Frontal cortex (tissue), 4 donors: ENCODE data around the gene SETD3. TPM values are rescaled to one million over a fixed set of nuclear protein-coding genes. Genes with fewer than 3 reads are reported as not detected.

Source experiments
- DNase-seq, 2 donors: peaks; one replicate each; pipeline ENCODE4 v3.0.0; 2012; ENCODE audit warnings: low spot score in 2 of 2
- FAIRE-seq: peaks from 2 replicates; lab custom pipeline; 2012; peaks lifted over from hg19 to GRCh38; lab: Jason Lieb, UNC
- total RNA-seq: library from RNA; depleted of rRNA; stranded (reverse); fragments of >200 nt; gene quantifications from one replicate; pipeline ENCODE4 v1.2.3, GENCODE V29; 2014
- donor health status: control.
- donor health status: control.
- donor health status: control.

Gene SETD3
- total RNA-seq, 1 donor from 2014 or later: 119 TPM

DNA sequence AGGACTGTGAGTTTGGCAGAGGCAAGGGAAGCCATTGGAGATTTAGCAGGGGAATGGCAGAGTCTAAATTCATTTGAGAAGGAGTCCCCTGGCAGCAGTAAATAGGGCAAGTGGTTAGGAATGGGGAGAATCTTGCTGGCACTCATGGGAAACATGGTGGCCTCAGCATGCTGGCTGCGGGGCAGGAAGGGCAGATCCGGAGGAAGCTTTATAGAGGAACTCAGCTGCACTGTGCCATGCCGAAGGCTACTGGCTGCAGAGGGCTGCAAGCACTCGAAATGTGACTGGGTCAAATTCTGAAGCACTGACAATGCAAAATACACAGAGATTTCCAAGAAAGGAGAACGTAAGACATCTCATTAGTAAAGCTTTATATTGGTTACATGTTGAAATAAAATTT is 24.4 kb upstream of the SETD3 start:
- FAIRE-seq: no peak
- no peak for DNase-seq

DNA sequence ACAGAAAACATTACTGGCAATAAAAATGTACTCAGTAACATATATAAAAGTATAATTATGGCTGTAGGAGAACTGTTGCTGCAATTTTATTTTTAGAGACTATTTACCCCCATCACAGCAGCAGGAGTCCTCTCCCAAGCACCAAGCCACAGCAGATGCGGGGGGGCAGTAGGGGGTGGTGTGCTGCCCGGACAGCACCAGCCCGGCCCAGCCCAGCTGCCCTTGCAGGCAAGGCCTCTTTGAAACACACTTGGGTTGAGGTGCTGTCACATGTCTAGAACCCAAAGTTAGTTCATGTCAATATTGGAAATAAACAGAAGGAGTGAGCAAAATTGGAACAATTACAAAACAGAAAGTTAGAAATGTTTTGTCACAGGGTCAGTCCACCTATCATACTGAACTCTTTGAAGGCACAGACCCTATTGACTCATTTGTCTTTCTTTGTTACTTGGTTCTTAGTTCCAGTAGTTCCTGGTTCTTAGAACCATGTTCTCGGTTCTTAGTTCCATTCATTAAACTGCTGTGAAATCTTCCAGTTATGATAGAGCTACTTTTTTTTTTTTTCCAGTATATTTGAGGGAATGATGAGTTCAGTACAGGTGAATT is 23.3 kb upstream of the SETD3 start:
- FAIRE-seq (no peak), DNase-seq (no peak)

DNA sequence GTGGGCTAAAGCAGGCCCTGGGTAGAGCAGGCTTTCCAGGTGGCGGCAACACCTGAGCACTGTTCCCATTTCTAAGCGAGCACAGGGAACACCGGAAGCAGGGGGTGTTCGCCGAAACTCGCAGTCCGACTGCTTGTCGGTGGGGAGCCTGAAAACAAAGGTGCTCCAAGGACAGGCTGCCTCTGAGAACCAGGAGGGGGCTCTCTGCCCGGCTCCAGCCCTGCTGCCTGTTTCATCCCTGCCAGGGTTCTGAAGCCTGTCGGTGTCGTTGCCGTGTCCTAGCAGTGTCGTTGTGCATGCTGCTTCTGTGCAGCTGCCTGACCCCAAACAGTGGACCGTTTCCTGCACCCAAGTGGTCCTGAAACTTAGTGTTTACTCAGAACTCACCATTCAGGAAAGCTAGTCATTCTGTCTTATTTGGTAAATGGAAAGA is 22.3 kb upstream of the SETD3 start:
- FAIRE-seq: no peak
- no peak for DNase-seq

- FAIRE-seq (no peak), DNase-seq (no peak)
Observed at GRCh38 chr14:99497894-99498293, 17.2 kb upstream of the SETD3 start.

- FAIRE-seq: no peak
- no peak for DNase-seq
Observed at GRCh38 chr14:99497341-99497740, 16.7 kb upstream of the SETD3 start.

- no peak for FAIRE-seq
Observed at GRCh38 chr14:99484106-99484505, 3.4 kb upstream of the SETD3 start.

DNA sequence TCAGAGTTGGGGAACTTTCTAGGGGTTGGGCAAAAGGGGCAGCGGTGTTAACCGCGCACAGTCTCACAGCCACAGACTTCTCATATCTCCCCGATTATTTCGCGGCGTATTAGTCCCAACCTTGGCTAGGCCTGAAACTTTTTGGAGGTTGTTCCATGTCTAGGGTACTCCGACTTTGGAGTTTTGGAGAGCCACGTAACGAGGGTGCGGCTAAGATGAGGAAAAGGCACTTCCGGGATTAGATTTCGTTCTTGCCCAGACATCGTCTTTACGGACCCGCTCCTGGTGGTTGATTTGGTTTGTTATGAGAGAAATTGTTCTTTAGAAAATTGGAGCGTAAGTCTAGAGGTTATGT is 1.1 kb upstream of the SETD3 start:
- FAIRE-seq (no peak), DNase-seq (no peak)

More at GRCh38 chr14:99484106-99484505, 3.4 kb upstream of the SETD3 start:
- no peak for DNase-seq

- FAIRE-seq (peak; percentile 96), DNase-seq (peak; percentile 98 to 99)
Observed at GRCh38 chr14:99480917-99481744, 472 bp upstream of the SETD3 start, which contains the start of gene CCNK. CCNK (plus strand) TSS chr14:99481409; CDS start chr14:99492678, 11,269 bp downstream.

DNA sequence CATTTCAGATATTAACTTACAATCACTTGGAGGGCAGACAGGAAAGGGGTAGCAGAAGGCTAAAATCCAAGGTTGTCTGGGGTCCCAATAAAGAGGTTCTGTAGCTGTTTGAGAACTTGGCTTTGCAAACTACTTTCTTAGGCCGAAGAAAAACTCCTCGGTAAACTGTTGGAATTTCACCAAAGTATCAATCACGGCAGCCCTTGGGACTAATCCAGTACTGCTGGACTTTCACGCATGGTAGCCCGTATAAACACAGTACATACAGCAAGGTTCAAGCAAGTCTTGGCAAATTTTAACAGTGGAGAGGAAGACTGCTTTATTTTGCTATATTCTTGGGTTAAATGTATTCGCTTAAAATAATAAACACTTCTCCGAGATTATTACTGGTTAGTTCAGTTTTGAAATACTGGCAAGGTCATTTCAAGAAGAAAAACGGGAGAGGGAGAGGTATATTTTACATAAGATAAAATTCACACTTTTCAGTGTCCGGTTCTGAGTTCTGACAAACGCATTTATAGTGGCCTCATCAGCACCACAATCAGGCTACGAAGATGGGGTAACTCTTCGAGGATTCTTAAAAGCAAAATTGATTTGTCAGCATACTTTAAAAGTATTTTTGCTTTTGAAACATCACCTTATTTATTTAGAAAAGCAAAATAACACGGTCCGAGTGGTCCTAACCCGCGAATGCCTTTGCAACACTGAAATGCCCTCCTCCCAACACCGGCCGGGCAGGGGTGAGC is 1.3 kb downstream of the SETD3 start:
- DNase-seq: no peak
- no peak for FAIRE-seq

GRCh38 chr14:99478128-99478527 is 2.5 kb downstream of the SETD3 start:
- DNase-seq: no peak

DNA sequence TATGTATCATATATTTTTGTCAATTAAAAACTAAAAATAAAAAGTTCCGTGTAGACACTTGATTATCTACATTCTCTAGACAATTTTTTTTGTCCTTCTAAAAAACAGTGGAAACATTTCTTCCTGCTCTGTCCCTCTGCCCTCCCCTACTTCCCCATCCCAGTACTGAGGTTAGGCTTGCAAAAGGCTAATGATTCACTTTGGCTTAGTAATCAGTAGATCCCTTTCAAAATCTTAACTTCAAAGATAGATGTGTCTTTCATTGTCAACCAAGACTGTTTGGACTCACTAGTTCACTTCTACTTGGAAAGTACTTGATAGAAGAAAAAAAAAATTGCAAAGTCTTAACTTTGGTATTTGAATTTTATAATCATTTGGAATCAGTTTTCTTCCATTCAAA is 3.8 kb downstream of the SETD3 start:
- FAIRE-seq (no peak), DNase-seq (no peak)

More at GRCh38 chr14:99478128-99478527, 2.5 kb downstream of the SETD3 start:
- FAIRE-seq: no peak

DNA sequence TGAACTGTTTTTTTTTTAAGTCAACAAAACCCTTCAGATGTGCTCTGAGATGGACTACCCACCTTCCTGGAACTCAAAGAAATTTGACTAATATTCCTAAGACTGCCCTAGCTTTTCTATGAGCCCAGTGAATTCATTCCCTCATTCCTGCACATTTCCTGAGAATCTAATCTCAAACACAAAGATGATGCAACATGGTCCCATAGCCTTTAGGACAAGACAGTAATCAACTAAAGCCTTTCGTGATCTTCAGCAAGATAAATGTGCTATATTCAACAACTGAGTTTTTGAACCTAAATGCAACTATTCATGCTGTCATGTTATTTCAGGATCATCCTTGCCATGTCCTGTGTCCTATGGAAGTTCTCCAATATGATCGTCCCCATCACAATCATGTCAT is 5.0 kb downstream of the SETD3 start:
- no peak for DNase-seq
- no peak for FAIRE-seq

DNA sequence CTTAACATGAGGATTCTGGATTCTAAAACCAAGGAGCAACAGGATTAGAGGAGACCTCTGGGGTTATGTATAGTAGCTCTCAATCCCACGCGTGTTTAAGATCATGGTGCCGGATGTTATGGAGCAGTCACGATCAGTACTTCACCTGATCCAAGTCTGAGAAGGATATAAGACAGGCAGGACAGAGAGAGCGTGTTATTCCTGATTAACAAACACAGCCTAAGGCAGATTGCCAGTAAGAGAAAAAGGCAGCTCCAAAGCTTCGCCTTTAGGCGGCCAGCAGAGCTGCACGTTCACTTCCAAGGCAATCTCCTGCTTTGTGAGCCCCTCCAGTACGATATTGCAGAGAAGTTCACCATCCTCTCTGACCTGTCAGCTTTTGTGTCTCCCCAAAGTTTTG is 5.5 kb downstream of the SETD3 start:
- DNase-seq: no peak
- no peak for FAIRE-seq

DNA sequence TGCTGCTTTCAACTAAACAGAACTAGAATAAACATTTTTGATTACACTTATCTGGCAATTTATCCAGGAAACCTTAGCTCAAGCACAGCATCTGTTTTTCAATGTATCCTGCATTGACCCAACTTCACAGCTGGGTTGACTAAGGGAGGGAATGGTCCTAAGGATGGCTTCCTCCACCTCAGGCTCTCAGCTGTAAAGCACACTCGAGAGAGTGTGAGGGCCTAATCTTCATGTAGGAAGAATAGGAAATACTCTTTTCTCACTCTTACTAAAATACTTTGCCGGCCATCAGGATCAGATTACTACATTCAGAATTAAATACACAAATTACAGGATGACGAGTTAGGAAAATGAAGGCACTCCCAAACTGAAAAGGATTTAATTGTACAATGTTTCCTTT is 7.2 kb downstream of the SETD3 start:
- no peak for DNase-seq
- FAIRE-seq: no peak

DNA sequence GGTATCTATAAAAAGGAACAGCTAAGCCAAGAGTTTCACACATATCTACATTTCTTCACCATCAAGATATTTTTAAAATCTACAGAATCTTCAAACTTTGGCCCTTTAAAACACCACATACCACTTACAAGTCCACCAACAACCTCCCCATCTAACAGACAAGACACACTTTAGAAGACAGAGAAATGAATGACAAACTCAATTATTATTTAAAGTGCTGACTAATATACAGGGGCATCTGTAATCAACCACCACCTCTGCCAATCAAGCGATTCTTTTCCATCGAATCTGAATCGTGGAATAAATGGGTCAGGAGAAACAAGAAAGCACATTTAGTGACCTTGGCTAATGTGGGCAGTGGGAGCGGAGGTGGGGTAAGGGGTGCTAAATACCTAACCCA is 7.7 kb downstream of the SETD3 start:
- FAIRE-seq (no peak), DNase-seq (no peak)

DNA sequence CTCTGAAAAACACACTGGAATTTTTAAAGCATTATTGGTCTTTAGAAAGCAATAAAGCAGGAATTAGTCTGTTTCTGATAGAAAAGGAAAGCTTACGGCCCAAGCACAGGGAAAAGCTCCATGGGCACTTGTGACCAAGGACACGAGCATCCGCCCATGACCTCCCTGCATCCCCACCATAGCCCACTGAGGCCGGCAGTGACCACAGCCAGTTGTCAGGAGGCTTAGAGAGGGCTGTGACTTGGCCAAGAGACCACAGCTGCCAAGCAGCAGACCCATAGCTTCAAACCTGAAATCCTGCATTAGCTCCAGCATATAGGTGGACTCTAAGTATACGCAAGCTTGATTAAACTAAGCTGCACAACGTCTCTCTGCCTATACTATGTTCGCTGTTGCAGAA is 8.9 kb downstream of the SETD3 start:
- no peak for FAIRE-seq
- DNase-seq: no peak

DNA sequence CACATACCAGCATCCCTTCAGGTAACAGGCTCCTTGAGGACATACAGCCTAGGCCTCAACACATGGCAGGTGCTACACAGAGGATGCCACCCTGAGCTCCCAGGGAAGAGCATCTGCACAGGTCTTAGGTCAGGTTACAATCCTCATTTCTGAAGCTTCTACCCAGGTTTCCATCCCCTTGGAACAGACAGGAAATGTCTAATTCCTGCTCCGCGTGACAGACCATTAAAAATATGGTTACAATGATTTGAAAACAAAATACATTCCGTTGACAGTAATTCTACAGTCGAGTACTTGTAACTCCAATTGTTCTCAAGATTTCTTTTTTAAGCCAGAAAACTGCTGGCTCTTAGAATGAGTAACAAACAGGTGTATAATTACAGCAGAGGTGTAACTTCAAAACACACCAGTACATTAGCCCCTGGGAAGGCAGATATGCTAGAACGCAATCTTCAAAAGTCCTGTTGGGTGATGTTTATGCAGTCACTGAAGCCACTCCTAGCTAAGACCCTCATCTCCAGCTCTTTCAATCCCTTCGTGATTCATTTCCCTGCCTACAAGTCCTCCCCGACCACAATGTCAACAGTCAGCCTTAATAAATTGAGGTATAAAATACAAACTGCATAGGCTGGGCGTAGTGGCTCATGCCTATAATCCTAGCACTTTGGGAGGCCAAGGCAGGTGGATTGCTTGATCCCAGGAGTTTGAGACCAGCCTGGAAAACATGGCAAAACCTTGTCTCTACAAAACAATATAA is 11.6 kb downstream of the SETD3 start:
- FAIRE-seq: no peak
- no peak for DNase-seq

DNA sequence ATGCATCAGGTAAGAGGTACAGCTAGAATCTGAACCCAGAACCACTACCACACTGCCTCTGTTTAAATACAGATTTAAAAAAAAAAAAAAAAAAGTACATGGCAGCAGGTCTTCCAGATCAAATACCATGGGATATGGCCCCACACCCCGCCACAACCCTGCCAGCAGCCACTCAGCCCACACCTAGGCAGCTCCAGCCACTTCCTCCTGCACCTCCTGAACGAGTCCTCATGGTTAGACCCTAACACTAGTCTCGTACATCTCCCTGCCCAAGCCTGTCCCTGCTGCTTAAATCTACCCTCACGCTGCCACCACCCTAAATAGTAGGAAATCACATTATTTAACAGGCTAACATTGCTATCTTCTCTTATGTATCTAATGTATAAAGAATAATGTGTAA is 12.6 kb downstream of the SETD3 start:
- FAIRE-seq: no peak
- no peak for DNase-seq

DNA sequence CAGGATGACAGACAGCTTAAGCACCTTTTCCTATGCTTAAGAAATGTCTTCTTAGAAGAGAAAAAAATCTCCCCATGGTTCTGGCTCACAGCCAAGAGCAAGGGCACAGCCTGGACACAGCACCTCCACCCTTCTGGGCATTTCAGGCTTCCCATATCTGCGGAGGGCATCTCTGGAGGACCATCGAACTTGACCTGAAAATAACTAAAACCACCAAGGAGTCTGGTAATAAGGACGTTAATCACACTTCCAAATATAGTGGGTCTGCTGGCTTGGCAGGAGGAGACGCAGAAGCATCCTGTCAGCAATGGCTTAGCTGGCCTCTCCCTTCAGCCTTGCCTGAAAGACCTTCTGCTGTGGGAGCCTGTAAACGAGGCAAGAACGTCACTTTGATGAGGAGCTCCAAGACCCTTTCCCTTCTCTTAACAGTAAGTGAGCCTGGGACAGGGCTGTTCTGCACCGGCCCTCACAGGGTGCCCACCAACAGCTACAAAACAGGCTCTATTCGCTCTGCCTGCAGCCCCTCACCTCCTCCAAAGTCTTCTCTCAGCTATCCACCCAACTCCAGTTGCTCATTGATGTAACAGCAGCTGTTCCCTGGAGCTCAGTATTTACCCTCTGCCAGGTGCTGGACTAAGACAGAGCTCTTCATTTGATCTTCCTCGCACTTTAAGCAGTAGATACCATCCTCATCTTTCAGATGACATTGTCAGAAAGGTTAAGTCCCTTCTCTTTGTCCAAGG is 13.2 kb downstream of the SETD3 start:
- no peak for DNase-seq
- no peak for FAIRE-seq
